ENCODE measurements around the gene ATF6. TPM values are rescaled to one million over a fixed set of nuclear protein-coding genes. Genes with fewer than 3 reads are reported as not detected.

ATF6 gene, protein sequence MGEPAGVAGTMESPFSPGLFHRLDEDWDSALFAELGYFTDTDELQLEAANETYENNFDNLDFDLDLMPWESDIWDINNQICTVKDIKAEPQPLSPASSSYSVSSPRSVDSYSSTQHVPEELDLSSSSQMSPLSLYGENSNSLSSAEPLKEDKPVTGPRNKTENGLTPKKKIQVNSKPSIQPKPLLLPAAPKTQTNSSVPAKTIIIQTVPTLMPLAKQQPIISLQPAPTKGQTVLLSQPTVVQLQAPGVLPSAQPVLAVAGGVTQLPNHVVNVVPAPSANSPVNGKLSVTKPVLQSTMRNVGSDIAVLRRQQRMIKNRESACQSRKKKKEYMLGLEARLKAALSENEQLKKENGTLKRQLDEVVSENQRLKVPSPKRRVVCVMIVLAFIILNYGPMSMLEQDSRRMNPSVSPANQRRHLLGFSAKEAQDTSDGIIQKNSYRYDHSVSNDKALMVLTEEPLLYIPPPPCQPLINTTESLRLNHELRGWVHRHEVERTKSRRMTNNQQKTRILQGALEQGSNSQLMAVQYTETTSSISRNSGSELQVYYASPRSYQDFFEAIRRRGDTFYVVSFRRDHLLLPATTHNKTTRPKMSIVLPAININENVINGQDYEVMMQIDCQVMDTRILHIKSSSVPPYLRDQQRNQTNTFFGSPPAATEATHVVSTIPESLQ
- 14.5 and 14.6 TPM in 2 replicates for total RNA-seq

DNA sequence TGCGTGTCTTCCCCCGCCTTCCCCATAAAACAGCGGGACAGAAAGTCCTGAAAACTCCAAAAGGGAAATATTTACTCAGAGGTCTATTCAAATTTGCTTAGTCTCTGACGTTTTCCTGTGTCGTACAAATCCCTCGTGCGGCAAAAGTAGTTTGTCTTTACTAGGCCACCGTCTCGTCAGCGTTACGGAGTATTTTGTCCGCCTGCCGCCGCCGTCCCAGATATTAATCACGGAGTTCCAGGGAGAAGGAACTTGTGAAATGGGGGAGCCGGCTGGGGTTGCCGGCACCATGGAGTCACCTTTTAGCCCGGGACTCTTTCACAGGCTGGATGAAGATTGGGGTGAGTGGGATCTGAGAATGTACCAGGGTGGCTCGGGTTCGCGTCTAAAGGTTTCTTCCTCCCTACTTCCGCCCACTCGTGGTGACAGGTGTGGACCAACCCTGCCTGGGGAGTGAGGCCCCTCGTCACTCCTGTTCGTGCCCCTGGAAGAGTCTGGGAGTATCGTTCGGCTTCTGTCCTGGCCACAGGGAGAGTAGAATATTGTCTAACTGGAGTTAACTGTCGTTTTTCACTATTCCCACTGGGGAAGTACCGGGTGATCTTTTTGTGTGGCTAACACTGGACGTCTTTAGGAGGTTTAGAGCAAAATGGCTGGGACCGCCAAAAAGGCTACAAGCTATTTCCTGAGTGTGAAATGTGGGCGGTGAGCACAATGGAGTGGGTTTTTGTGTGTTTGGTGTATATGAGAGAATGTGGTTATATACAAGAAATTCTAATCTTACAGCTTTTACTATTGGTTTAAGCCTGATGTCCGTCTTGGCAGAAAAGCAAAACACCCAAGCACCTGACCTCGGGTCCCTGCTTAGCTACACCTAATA is at the start of gene ATF6:
ATF6 (plus strand) TSS at position 219 of the 880 bp plus-strand sequence; CDS start at position 260, 41 bp downstream.

DNA sequence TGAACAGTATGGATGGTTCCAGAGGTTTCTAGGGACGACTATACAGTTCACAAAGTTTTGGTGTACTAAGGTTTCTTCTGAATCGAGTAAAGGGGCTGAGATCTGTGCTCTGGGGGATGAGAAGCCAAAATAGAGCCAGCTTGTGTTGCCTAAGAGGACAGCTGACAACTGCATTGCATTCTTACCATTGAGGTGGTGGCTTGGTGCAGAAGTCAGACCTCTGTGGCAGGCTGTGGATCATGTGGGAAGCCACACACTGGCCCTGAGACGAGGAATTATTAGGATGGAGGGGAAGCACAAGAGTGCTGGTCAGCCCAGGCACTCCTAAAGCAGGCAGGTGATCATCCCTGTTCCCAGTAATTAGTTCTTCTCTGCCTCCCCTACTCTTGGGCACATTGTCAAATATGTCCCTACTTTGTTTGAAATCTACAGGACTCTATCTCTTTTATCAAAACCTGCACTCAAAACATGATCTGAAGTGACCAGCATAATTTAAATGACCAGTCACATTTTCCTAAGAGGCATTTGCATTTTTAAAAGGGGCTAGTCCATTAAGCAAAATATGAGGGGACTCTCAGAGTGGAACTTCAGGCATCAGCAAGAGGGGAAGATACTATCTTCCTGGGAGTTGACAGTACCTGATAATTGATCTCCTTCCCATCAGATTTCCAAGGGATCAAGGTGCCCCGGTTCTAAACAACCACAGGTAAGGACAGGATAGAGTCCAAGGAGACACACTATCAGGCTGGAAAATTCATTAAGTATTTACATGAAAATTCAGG is 45.0 kb upstream of the ATF6 start, which contains the start of gene FCRLB:
FCRLB (plus strand) TSS at position 589 of the 782 bp plus-strand sequence. CDS start 1,129 bp downstream, outside the sequence.

DNA sequence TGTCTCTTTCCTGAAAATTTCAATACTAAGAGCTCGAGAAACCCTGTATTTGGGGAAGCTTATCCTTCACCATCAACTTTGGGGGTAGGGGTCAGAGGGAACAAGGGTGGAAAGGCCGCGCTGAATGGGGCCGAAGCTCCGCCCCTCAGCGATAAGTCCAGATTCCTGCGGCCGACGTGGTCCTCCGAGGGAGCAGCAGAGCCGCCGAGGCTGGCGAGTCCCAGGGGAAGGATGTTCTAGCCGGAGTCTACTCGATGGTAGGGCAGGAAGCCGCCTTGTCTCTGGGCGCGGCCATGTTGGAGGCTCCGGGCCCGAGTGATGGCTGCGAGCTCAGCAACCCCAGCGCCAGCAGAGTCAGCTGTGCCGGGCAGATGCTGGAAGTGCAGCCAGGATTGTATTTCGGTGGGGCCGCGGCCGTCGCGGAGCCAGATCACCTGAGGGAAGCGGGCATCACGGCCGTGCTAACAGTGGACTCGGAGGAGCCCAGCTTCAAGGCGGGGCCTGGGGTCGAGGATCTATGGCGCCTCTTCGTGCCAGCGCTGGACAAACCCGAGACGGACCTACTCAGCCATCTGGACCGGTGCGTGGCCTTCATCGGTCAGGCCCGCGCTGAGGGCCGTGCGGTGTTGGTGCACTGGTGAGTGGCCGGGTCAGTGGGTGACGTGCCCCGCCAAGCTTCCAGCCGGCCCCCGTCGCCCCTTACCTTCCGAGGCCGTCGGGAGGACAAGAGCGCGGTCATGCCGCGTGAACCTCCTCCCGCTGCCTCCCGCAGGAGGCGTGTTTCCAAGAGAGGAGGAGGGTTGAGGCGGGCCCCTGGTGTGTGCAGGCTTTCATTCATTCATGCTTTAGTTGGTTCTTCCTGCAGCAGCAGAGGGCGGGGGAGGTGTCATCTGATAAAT is 16.4 kb upstream of the ATF6 start, which contains the start of gene DUSP12:
DUSP12 (plus strand) TSS at position 278 of the 899 bp plus-strand sequence; CDS start at position 294, 16 bp downstream.

Other genes starting within 250 kb of the ATF6 start
- 0.09 and 0.35 TPM in 2 replicates for gene HSPA6, start 241.8 kb upstream of the ATF6 start, total RNA-seq
- not detected in 2 replicates for gene FCGR3A, start 216.5 kb upstream of the ATF6 start, total RNA-seq
- not detected in 2 replicates for gene FCGR3B, start 135.1 kb upstream of the ATF6 start, total RNA-seq
- not detected in 2 replicates for gene FCGR2B, start 103.2 kb upstream of the ATF6 start, total RNA-seq
- not detected in 2 replicates for gene FCRLA, start 59.1 kb upstream of the ATF6 start, total RNA-seq
- 0.68 and 1.8 TPM in 2 replicates for gene FCRLB, start 44.8 kb upstream of the ATF6 start, total RNA-seq
- gene DUSP12, start 16.5 kb upstream of the ATF6 start, total RNA-seq = 16.6 and 17.2 TPM in 2 replicates